ENCODE results near the gene LY9.
"Not testable (repeated sequence)": the region's sequence is repeated elsewhere in the genome, so short reads cannot be mapped to it uniquely, and the experiment has no call there.

LY9 gene

DNA sequence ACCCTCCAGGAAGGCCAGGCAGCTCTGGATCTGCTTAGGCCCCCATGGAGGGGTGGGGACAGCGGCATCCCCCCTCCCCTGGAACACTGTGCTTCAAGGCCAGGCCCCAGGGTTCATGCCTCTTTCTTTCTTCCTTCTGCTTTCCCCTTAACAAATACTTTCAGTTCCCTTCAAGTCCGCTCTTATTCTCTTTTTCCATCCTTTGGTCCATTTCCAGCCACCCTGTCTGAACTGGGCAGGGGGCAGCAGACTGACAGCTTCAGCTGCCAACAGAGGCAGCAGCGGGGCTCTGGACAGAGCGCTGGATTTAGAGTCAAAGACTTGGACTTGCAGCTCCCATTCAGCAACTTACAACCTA is 67.8 kb downstream of the LY9 start:
- no peak for DNase-seq (ENCODE audit: low read depth, low spot score)

DNA sequence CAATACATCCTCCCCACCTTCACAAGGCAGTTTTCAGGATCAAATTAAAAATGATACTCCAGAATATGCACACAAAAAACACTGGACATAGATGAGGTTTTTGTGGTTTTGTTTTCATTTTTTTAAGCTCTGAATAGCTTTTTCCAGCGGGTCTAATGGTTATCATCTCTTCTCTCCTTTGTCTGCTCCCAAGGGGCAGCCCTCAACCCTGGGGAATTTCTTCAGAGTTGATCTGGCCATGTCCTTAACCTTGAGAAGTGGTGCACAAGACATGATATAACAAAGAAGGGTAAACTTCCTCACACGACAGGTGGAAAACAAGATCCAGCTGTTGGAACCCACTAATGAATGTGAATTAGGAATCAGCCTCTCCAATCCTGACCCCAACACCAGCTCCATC is 68.2 kb downstream of the LY9 start:
- no peak for DNase-seq (ENCODE audit: low read depth, low spot score)

DNA sequence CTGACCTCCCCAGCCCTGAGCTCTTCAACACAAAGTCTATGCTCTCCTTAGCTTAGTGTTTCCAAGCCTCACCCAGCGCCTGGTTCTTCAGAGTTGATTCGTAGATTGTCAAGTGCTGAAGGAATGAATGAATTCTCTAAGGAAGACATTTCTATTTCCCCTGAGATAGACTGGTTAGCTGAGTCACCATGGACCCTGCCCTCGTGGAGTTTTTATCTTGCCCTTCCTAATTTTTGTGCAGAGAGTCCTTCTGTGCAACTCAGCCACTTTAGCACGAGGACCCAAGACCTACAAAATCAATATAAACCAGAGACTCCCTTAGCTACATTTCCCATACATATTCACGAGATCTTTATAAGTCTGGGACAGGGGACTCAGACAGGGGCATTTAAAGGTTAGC is 69.4 kb downstream of the LY9 start:
- DNase-seq (ENCODE audit: low read depth, low spot score), result no peak

DNA sequence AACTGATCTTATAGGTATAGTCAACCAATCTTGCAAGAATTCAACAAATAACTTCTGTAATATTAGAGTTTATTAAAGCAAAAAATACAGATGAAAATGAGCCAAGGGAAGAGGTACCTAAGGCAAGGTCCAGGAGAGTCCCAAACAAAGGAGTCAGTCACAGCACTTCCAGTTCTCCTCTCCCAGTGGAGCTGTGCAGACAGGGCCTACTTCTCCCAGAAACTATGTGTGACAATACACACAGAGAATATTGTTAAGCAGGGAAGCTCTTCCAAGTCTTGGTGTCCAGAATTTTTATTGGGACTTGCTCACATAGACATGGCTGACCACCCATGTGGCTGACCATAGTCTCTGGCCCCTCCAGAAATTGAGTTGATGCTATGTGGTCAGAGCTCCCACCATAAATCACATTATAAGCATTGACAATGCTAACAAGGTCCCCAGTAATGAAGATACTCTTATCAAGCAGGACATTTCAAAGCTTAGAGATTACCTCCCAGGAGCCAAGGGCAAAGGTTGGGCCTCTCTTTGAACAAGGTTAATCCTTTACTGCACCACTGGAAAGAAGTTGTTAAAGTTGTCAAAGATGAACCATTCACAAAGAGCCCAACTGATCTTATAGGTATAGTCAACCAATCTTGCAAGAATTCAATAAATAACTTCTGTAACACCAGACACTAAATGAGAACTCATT is 70.2 kb downstream of the LY9 start:
- no peak for DNase-seq (ENCODE audit: low read depth, low spot score)

DNA sequence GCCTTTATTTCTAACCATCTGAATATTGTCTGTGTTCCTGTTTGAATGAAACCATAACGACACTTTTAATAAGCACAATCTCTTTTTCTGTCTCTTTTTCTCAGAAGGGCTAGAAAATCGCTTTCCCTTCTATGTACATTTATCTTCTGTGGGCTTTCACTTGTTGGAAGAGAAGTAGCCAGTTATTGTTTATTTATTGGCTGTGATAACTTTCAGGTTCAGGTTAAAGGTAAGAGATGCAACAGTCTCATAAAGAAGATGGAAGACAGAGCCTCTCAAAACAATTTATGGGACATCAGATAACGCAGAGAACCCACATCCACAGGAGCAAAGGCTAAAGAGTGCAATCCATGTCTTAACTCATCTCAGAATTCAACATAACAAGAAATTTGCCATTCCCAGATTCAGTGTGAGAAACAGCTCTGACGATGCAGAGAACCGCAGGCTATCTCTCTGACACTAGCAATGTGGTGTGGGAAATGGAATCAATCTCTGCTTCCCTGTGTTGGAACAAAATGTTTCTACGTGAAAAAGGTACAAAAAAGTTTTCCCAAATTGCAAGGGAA is 70.8 kb downstream of the LY9 start:
- DNase-seq (ENCODE audit: low read depth, low spot score), result no peak

DNA sequence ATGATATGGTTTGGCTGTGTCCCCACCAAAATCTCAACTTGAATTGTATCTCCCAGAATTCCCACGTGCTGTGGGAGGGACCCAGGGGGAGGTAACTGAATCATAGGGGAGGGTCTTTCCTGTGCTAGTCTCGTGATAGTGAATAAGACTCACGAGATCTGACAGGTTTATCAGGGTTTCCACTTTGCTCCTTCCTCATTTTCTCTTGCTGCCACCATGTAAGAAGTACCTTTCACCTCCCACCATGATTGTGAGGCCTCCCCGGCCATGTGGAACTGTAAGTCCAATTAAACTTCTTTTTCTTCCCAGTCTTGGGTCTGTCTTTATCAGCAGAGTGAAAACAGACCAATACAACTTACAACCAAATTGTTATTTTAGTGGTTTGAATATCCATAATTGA is 71.7 kb downstream of the LY9 start:
- DNase-seq (ENCODE audit: low read depth, low spot score), result not testable (repeated sequence)

DNA sequence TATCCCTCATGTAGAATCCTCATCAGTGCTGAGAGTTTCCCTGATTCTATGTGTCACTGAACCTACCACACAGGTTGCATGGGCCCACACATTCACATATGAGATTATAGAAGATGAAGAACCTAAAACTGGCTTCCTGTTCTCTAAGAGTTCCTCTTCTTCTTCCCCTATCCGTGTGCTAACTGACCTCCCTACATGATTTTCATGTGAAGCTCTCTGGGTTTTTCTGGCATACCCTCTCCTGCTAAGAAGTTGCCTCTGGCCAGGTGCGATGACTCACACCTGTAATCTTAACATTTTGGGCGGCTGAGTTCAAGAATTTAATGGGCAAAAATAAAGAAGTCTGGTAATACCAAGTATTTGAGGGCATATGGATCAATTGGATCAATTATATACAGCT is 72.2 kb downstream of the LY9 start:
- DNase-seq (ENCODE audit: low read depth, low spot score), result no peak

DNA sequence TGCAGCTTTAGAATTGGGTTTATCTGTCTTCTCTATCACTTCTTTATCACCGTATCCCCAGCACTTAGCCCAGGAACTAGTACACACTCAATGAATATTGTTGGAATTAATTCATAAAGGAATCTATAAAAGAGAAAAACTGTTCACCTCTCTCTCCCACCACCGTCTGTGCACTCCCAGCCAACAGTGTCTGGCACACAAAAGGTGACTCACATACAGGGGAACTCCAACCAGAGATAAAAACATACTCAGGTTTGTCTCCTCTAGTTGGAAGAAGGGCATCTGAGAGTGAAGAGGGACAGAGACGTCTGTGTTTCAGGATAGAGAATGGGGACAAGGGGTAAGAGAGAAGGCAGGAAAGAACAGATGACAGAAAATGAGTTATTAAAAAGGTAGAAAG is 79.0 kb downstream of the LY9 start:
- no peak for DNase-seq (ENCODE audit: low read depth, low spot score)

DNA sequence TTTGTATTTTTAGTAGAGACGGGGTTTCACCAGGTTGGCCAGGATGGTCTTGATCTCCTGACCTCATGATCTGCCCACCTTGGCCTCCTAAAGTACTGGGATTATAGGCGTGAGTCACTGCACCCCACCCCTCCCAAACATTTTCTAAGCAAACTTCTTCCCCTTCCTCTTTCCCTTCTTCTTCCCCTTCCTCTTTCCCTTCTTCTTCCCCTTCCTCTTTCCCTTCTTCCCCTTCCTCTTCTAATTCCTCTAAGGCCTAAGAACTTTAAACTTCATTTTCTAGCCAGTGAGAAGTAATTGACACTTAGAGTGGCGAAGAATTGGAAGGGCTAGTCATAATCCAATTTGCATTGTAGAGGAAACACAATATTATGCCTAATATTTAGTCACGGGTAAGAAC is 79.6 kb downstream of the LY9 start:
- not testable (repeated sequence) for DNase-seq (ENCODE audit: low read depth, low spot score)

DNA sequence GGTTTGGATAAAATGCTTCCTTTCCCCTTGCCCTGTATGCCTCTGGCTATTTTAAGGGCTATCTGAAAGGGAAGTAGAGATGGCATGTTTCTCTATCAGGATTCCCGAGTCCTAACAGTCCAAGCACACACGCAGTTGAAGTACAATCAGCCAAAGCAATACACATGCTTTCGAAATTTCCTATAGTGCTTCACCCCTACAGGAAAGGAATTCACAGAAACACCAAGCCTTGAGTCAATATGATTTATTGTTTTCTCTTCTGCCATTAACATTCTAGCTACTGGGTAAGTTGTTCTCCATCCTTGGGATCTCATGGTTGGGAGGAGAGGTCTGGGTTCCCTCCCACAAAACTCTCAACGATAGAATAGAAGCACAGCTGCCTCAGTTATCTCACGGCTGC is 80.3 kb downstream of the LY9 start:
- no peak for DNase-seq (ENCODE audit: low read depth, low spot score)

DNA sequence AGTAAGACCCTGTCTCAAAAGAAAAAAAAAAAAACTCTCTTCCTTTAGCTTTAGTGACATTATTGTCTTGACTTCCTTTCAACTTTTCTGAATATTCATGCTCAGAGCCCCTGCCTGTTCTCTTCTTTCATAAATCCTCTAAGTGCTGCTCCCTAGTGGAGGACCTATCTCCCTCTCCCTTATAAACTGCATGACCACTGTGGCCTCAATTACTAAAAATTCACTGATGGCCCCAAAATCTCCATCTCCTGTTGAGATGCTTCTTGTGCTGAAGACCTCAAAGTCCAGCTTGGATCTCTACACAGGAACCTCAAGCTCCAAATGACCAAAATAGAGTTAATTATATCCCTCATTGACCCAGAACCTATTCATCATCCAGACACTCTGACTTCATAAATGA is 81.2 kb downstream of the LY9 start:
- no peak for DNase-seq (ENCODE audit: low read depth, low spot score)

Data from astrocyte of the hippocampus (primary cell).